Sigmoid colon (tissue), 4 donors: Measurements from ENCODE around the gene PSENEN.

Source experiments
- CTCF ChIP-seq, 4 experiments: fragments of 450-650 bp in 3 of 4; fragments of 200-600 bp in 1 of 4; IDR thresholded peaks; one replicate each; pipeline ENCODE4 v1.5.1; 2016 to 2019; ENCODE audit warnings: antibody characterized with exemption in 4 of 4, mild to moderate bottlenecking in 3 of 4, moderate library complexity in 2 of 4
- EP300 ChIP-seq, 4 donors: sonication (generic); formaldehyde crosslinking; IDR thresholded peaks; one replicate each; pipeline ENCODE4 v1.6.1; 2017; ENCODE audit warnings: antibody characterized with exemption in 4 of 4
- POLR2A ChIP-seq, 2 donors: fragments of 450-650 bp; IDR thresholded peaks; one replicate each; pipeline ENCODE4 v1.6.1; 2016; ENCODE audit warnings: antibody characterized with exemption in 2 of 2, mild to moderate bottlenecking in 2 of 2, moderate library complexity in 2 of 2
- POLR2AphosphoS5 ChIP-seq, 4 donors: sonication (generic); formaldehyde crosslinking; IDR thresholded peaks; one replicate each; pipeline ENCODE4 v1.6.1; 2017; ENCODE audit warnings: antibody characterized with exemption in 4 of 4

- TF ChIP-seq CTCF (IDR thresholded peaks at IDR 0.05), result no peak
- TF ChIP-seq POLR2AphosphoS5 (IDR thresholded peaks at IDR 0.05), result no peak
- TF ChIP-seq POLR2A (IDR thresholded peaks at IDR 0.05), result no peak
- no peak for TF ChIP-seq EP300 (IDR thresholded peaks at IDR 0.05)
Measured at GRCh38 chr19:35730326-35730725, 15.1 kb upstream of the PSENEN start.
